ENCODE results near the gene CSNK1D. TPM values are rescaled to one million over a fixed set of nuclear protein-coding genes. Genes with fewer than 3 reads are reported as not detected.

The CSNK1D gene
- total RNA-seq (ENCODE audit: low replicate concordance), result 44.6 and 47.1 TPM in 2 replicates

GRCh38 chr17:82273327-82274133, at the start of gene CSNK1D:
Gene CSNK1D (minus strand): TSS chr17:82273700. CDS start chr17:82273381, 319 bp downstream.

GRCh38 chr17:82317394-82318168, 44.1 kb upstream of the CSNK1D start, which contains the start of gene CD7:
Gene CD7 (minus strand): TSS chr17:82317608. CDS start chr17:82317495, 113 bp downstream.

DNA sequence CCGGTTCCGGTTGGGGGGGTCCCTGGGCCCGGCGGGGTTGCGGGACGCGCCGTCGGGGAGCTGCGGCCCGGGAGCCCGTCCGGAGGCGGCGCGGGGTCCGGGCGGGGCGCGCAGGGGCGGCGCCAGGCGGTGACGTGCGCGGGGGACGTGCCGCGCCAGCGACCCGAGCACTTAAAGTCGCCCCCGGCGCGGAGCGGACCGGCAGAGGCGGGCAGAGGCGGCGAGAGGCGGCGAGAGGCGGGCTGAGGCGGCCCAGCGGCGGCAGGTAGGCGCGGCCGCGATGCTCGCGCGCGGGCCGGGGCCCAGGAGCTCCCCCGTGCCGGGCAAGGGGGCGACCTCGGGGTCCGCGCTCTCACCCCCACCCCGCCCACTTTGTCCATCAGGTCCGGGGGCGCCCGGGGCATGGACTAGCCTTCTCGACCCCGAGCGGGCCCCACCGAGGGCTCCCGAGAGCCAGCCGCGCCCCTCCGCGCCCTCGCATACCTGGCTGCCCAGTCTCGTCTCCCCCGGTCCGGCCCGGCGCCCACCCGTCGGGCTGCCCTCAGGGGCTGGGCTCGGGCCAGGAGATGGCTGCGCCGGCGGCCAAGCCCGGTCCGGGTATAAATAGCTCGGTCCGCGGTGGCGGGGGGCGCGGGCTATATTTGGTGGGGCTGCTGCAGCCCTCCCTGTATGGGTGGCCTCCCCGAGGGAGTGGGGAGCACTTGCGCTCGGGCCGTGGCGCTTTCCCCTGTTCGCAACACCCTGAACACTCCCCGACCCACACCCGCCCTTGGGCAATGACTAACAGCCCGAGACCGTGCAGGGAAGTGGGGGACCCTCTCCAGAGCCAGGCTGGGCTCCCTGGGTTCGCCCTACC, 44.4 kb downstream of the CSNK1D start, which contains the start of gene SLC16A3:
SLC16A3 (plus strand) TSS at position 201 of the 856 bp plus-strand sequence. CDS start 6,967 bp downstream, outside the sequence.

GRCh38 chr17:82212331-82213250, 60.9 kb downstream of the CSNK1D start, which contains the start of gene CCDC57:
Gene CCDC57 (minus strand): TSS chr17:82212842. CDS start chr17:82201944, 10,898 bp downstream.

Other genes with a start within 250 kb of the CSNK1D start
- gene RAC3, start 242.0 kb downstream of the CSNK1D start, total RNA-seq (ENCODE audit: low replicate concordance), result 6.3 and 18.5 TPM in 2 replicates
- 32.1 and 45.0 TPM in 2 replicates for gene DCXR, start 236.0 kb downstream of the CSNK1D start, total RNA-seq (ENCODE audit: low replicate concordance)
- gene RFNG, start 221.9 kb downstream of the CSNK1D start, total RNA-seq (ENCODE audit: low replicate concordance), result 25.6 and 33.3 TPM in 2 replicates
- gene GPS1, start 221.8 kb downstream of the CSNK1D start, total RNA-seq (ENCODE audit: low replicate concordance), result 78.2 and 111 TPM in 2 replicates
- gene DUS1L, start 207.9 kb downstream of the CSNK1D start, total RNA-seq (ENCODE audit: low replicate concordance), result 44.9 and 48.1 TPM in 2 replicates
- gene FASN, start 175.5 kb downstream of the CSNK1D start, total RNA-seq (ENCODE audit: low replicate concordance), result 38.4 and 89.0 TPM in 2 replicates
- gene CCDC57, start 60.9 kb downstream of the CSNK1D start, total RNA-seq (ENCODE audit: low replicate concordance), result 10.5 and 14.0 TPM in 2 replicates
- gene SLC16A3, start 44.7 kb downstream of the CSNK1D start, total RNA-seq (ENCODE audit: low replicate concordance), result 117 and 167 TPM in 2 replicates
- not detected in 2 replicates for gene CD7, start 43.9 kb upstream of the CSNK1D start, total RNA-seq (ENCODE audit: low replicate concordance)
- 0.23 and 22.3 TPM in 2 replicates for gene SECTM1, start 60.1 kb upstream of the CSNK1D start, total RNA-seq (ENCODE audit: low replicate concordance)
- gene TEX19, start 85.5 kb upstream of the CSNK1D start, total RNA-seq (ENCODE audit: low replicate concordance), result 0.08 TPM in 1 of 2 replicates, not detected in the other
- not detected in 2 replicates for gene UTS2R, start 98.1 kb upstream of the CSNK1D start, total RNA-seq (ENCODE audit: low replicate concordance)
- gene HEXD, start 144.6 kb upstream of the CSNK1D start, total RNA-seq (ENCODE audit: low replicate concordance), result 7.1 and 7.4 TPM in 2 replicates
- gene OGFOD3, start 144.9 kb upstream of the CSNK1D start, total RNA-seq (ENCODE audit: low replicate concordance), result 29.6 and 49.8 TPM in 2 replicates
- 41.3 and 58.9 TPM in 2 replicates for gene CYBC1, start 177.1 kb upstream of the CSNK1D start, total RNA-seq (ENCODE audit: low replicate concordance)
- 30.7 and 36.5 TPM in 2 replicates for gene NARF, start 185.0 kb upstream of the CSNK1D start, total RNA-seq (ENCODE audit: low replicate concordance)
- gene FOXK2, start 246.0 kb upstream of the CSNK1D start, total RNA-seq (ENCODE audit: low replicate concordance), result 15.2 and 24.5 TPM in 2 replicates